Ishikawa (cell line): ENCODE results near the gene NEK1.

Experiments
- CREB1 ChIP-seq: IDR thresholded peaks from 2 replicates; pipeline ENCODE4 v1.6.1; 2012; ENCODE audit warnings: low read depth
- EGR1 ChIP-seq: IDR thresholded peaks from 2 replicates; pipeline ENCODE4 v1.6.1; 2012
- EP300 ChIP-seq: IDR thresholded peaks from 2 replicates; pipeline ENCODE4 v1.6.1; 2012; ENCODE audit warnings: borderline replicate concordance
- NFIC ChIP-seq: IDR thresholded peaks from 2 replicates; pipeline ENCODE4 v1.6.1; 2012
- RAD21 ChIP-seq: IDR thresholded peaks from 2 replicates; pipeline ENCODE4 v1.6.1; 2012; ENCODE audit warnings: low read depth
- REST ChIP-seq: IDR thresholded peaks from 2 replicates; pipeline ENCODE4 v1.6.1; 2012; ENCODE audit warnings: low read depth, mild to moderate bottlenecking
- TCF12 ChIP-seq: IDR thresholded peaks from 2 replicates; pipeline ENCODE4 v1.6.1; 2012; ENCODE audit warnings: low read depth
- TEAD4 ChIP-seq: IDR thresholded peaks from 2 replicates; pipeline ENCODE4 v1.6.1; 2012
- USF1 ChIP-seq: IDR thresholded peaks from 2 replicates; pipeline ENCODE4 v1.6.1; 2012
- YY1 ChIP-seq: IDR thresholded peaks from 2 replicates; pipeline ENCODE4 v1.6.1; 2012; ENCODE audit warnings: low read depth

NEK1 gene

GRCh38 chr4:169351872-169352271 is 260.5 kb downstream of the NEK1 start:
- TF ChIP-seq CREB1 (peak; percentile 83), EGR1 (no peak), NFIC (peak; percentile 87), YY1 (peak; percentile 85)

GRCh38 chr4:169348541-169348940 is 263.8 kb downstream of the NEK1 start:
- TF ChIP-seq USF1 = peak; percentile 67
- TF ChIP-seq RAD21 = no peak

DNA sequence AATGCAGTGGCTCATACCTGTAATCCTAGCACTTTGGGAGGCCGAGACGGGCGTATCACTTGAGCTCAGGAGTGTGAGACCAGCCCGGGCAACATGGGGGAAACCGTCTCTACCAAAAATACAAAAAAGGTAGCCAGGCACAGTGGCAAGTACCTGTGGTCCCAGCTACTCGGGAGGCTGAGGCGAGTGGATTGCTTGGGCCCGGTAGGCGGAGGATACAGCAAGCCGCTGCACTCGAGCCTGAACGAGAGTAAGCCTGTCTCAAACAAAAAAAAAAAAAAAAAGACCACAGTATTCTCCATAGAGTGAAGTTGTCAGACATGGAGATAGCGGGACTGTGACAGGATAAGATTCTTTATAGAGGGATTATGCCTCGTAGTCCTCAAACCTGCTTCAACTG is 265.5 kb downstream of the NEK1 start:
- TF ChIP-seq YY1 = no peak
- TF ChIP-seq EGR1 = no peak
- no peak for TF ChIP-seq REST
- TF ChIP-seq CREB1 = no peak

DNA sequence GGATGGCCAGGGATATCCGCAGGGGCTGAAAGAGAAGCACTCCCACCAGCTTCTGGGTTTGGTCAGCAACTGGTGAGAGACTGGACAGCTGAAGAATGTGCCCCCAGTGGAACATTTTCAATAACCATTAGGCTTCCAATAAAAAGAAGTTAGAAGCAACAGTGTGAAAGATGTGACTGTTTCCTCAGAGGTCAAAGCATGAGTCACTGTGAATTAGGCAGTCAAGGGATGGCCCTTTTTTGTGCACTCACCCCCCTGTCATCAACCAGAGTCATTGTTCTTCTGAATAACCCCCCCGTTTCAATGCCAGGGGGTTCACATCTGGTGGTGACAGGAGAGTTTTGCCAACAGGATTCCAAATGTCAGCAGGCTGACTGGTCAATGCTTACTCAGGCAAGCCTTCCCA is 267.1 kb downstream of the NEK1 start:
- peak; percentile 55 for TF ChIP-seq TCF12
- TF ChIP-seq EP300 = peak; percentile 47; the same call in 1 of the 2 replicates
- no peak for TF ChIP-seq CREB1
- TF ChIP-seq TEAD4 = 0 out of 2 replicates have a peak, but pooled peaks have one; percentile 34
